ENCODE results near the gene MBP.

Gene MBP

DNA sequence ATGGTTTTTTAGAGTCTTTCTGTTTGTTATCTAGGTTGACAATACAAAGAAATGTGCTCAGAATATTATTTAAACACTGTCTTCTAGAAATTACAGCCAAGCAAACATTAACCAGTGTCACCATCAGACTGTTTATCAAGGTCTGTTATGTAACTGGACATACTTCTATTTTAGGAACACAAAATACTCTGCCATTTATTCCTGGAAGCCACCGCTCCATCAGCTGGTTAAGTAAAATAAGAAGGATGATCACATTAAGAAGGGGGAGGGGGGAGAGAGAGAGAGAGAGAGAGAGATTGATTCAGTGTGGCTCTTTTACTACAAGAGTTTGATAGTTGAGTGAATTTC is 47.9 kb downstream of the MBP start:
- no peak for DNase-seq (ENCODE audit: low read depth in 1 of 2, low spot score in 1 of 2)
- TF ChIP-seq SPI1 (IDR thresholded peaks at IDR 0.05; ENCODE audit: borderline replicate concordance, low read depth): no peak
- TF ChIP-seq GABPA (IDR thresholded peaks at IDR 0.05; ENCODE audit: low read depth): no peak
- no peak for TF ChIP-seq REST (IDR thresholded peaks at IDR 0.05; ENCODE audit: insufficient replicate concordance, low read depth)
- TF ChIP-seq, protein P1, sequence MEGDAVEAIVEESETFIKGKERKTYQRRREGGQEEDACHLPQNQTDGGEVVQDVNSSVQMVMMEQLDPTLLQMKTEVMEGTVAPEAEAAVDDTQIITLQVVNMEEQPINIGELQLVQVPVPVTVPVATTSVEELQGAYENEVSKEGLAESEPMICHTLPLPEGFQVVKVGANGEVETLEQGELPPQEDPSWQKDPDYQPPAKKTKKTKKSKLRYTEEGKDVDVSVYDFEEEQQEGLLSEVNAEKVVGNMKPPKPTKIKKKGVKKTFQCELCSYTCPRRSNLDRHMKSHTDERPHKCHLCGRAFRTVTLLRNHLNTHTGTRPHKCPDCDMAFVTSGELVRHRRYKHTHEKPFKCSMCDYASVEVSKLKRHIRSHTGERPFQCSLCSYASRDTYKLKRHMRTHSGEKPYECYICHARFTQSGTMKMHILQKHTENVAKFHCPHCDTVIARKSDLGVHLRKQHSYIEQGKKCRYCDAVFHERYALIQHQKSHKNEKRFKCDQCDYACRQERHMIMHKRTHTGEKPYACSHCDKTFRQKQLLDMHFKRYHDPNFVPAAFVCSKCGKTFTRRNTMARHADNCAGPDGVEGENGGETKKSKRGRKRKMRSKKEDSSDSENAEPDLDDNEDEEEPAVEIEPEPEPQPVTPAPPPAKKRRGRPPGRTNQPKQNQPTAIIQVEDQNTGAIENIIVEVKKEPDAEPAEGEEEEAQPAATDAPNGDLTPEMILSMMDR (IDR thresholded peaks at IDR 0.05; ENCODE audit: insufficient read depth, low read length): no peak
- TF ChIP-seq POLR2AphosphoS5 (IDR thresholded peaks at IDR 0.05; ENCODE audit: low read depth): no peak
- Histone ChIP-seq H3K4me3 (replicated peaks; ENCODE audit: insufficient read depth, low read length) (no peak overlapping the region), H3K27me3 (ENCODE audit: insufficient read depth, poor library complexity, severe bottlenecking) (no peaks in the 10 kb centered on the region), H3K27ac (replicated peaks) (no peak overlapping the region)

- Histone ChIP-seq H3K4me3 (replicated peaks; ENCODE audit: insufficient read depth, low read length) (no peak overlapping the region), H3K27me3 (ENCODE audit: insufficient read depth, poor library complexity, severe bottlenecking) (no peaks in the 10 kb centered on the region), H3K27ac (replicated peaks) (peak overlapping the region; percentile 38)
- TF ChIP-seq POLR2AphosphoS5 (IDR thresholded peaks at IDR 0.05; ENCODE audit: low read depth) (no peak), GABPA (IDR thresholded peaks at IDR 0.05; ENCODE audit: low read depth) (no peak)
- DNase-seq (ENCODE audit: low read depth in 1 of 2, low spot score in 1 of 2): no peak
These were observed 50.1 kb downstream of the MBP start for GRCh38 chr18:77082316-77082955.

DNA sequence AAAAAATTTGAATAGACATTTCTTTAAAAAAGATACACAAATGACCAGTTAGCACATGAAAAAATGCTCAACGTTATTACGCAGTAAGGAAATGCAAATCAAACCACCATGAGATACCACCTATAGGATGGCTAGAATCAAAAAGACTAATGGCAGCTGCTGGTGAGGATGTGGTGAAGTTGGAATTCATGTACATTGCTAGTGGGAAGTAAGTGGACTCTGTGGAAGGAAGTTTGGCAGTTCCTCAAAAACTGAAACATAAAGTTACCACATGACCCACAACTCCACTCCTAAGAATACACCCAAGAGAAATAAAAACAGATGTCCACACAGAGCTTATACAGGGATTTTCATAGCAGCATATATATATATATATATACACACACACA is 51.2 kb downstream of the MBP start:
- TF ChIP-seq, protein P1 (IDR thresholded peaks at IDR 0.05; ENCODE audit: insufficient read depth, low read length): no peak
- TF ChIP-seq POLR2AphosphoS5 (IDR thresholded peaks at IDR 0.05; ENCODE audit: low read depth) (peak; percentile 33; the same call in 1 of the 2 replicates), REST (IDR thresholded peaks at IDR 0.05; ENCODE audit: insufficient replicate concordance, low read depth) (no peak), SPI1 (IDR thresholded peaks at IDR 0.05; ENCODE audit: borderline replicate concordance, low read depth) (peak; percentile 99), GABPA (IDR thresholded peaks at IDR 0.05; ENCODE audit: low read depth) (no peak)
- DNase-seq (ENCODE audit: low read depth in 1 of 2, low spot score in 1 of 2): peak; percentile 83 to 84
- peak overlapping the region; percentile 44; the same call in 1 of the 2 replicates for H3K27ac ChIP-seq (replicated peaks)
- no peak overlapping the region for H3K4me3 ChIP-seq (replicated peaks; ENCODE audit: insufficient read depth, low read length)
- no peaks in the 10 kb centered on the region for H3K27me3 ChIP-seq (ENCODE audit: insufficient read depth, poor library complexity, severe bottlenecking)

DNA sequence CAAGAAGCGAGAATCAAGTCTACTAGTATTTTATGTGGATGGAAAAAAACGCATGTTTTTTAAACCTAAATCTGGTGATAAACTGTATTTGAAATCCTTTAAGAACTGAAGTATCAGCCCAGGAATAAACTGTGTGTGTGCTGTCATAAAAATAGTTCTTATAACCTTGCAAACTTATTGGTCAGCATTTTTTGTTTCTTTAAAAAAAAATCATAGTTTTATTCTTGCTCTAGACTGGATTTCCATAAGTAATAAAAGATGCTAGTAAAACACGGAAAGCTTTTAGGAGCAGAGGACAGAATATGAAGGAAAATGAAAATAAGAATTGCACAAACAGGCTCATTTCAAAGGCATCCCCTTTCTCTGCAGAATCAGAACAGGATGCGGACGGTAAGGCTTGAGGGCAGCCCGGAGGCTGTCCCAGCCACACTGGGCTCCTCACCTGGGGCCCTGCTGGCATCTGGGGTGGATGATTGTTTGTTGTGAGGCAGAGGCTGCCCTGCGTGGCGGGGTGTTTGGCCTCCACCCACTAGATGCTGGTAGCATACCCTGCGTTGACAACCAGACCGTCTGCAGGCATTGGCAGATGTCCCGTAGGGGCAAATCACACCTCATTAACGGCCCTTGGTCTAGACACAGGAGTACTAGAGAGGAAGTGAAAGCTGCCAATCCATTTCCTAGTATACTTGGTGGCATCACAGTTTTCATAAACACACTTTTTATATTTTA is 52.5 kb downstream of the MBP start:
- no peak for DNase-seq (ENCODE audit: low read depth in 1 of 2, low spot score in 1 of 2)
- H3K4me3 ChIP-seq (replicated peaks; ENCODE audit: insufficient read depth, low read length): no peak overlapping the region
- H3K27me3 ChIP-seq (ENCODE audit: insufficient read depth, poor library complexity, severe bottlenecking): no peaks in the 10 kb centered on the region
- H3K27ac ChIP-seq (replicated peaks): no peak overlapping the region; the same call in 1 of the 2 replicates
- peak; percentile 69; the same call in 1 of the 2 replicates for TF ChIP-seq SPI1 (IDR thresholded peaks at IDR 0.05; ENCODE audit: borderline replicate concordance, low read depth)
- no peak for TF ChIP-seq POLR2AphosphoS5 (IDR thresholded peaks at IDR 0.05; ENCODE audit: low read depth)
- no peak for TF ChIP-seq GABPA (IDR thresholded peaks at IDR 0.05; ENCODE audit: low read depth)

Measured in HL-60 (cell line).